Vagina (tissue), 2 donors: ENCODE measurements around the gene RPTOR. TPM values are rescaled to one million over a fixed set of nuclear protein-coding genes. Genes with fewer than 3 reads are reported as not detected.
A peak's percentile ranks its signal among the peaks of the same experiment; 100 is the strongest.

ENCODE experiments used
- DNase-seq, 2 donors: peaks; one replicate each; pipeline ENCODE4 v3.0.0-alpha.2; 2017; ENCODE audit errors: extremely low spot score in 2 of 2
- H3K27ac ChIP-seq: fragments of 200-600 bp; sonication (generic); one replicate; pipeline ENCODE4 v1.5.1; 2019
- H3K27me3 ChIP-seq: fragments of 200-600 bp; sonication (generic); one replicate; pipeline ENCODE4 v1.5.1; 2019
- H3K36me3 ChIP-seq, 2 donors: fragments of 200-600 bp; sonication (generic); one replicate each; pipeline ENCODE4 v1.5.1; 2017 to 2019
- H3K4me1 ChIP-seq: fragments of 200-600 bp; sonication (generic); one replicate; pipeline ENCODE4 v1.5.1; 2019
- H3K4me3 ChIP-seq, 2 donors: fragments of 200-600 bp; sonication (generic); 1 replicate in 1 of 2; 2 replicates in 1 of 2; pipeline ENCODE4 v1.5.1; 2016 to 2019
- H3K9me3 ChIP-seq: fragments of 200-600 bp; sonication (generic); one replicate; pipeline ENCODE4 v1.5.1; 2019
- POLR2A ChIP-seq, 2 donors: fragments of 450-650 bp; IDR thresholded peaks; one replicate each; pipeline ENCODE4 v1.6.1; 2017; ENCODE audit warnings: antibody characterized with exemption in 2 of 2, mild to moderate bottlenecking in 2 of 2, moderate library complexity in 2 of 2
- POLR2AphosphoS5 ChIP-seq, 2 donors: sonication (generic); formaldehyde crosslinking; IDR thresholded peaks; one replicate each; pipeline ENCODE4 v1.9.0; 2017; ENCODE audit warnings: antibody characterized with exemption in 2 of 2, mild to moderate bottlenecking in 2 of 2, low read depth in 1 of 2; ENCODE audit not compliant: insufficient read depth in 1 of 2
- intact Hi-C: fragments of 100-400 bp; cut with DNase I; formaldehyde crosslinking; loops from one replicate; pipeline ENCODE4 v1.15.1; 2023
- total RNA-seq: library from RNA; depleted of rRNA; stranded (reverse); fragments of >200 nt; gene quantifications from one replicate; pipeline ENCODE4 v1.2.3, GENCODE V29; 2016
- TF ChIP-seq, protein P1 (sequence below), 3 experiments: fragments of 450-650 bp in 2 of 3; fragments of 200-600 bp in 1 of 3; sonication (generic) in 1 of 3; IDR thresholded peaks; one replicate each; pipeline ENCODE4 v1.5.1; 2017 to 2019; ENCODE audit warnings: antibody characterized with exemption in 3 of 3, mild to moderate bottlenecking in 2 of 3, moderate library complexity in 2 of 3

Gene RPTOR
- total RNA-seq, 1 donor from 2014 or later: 38.3 TPM

DNA sequence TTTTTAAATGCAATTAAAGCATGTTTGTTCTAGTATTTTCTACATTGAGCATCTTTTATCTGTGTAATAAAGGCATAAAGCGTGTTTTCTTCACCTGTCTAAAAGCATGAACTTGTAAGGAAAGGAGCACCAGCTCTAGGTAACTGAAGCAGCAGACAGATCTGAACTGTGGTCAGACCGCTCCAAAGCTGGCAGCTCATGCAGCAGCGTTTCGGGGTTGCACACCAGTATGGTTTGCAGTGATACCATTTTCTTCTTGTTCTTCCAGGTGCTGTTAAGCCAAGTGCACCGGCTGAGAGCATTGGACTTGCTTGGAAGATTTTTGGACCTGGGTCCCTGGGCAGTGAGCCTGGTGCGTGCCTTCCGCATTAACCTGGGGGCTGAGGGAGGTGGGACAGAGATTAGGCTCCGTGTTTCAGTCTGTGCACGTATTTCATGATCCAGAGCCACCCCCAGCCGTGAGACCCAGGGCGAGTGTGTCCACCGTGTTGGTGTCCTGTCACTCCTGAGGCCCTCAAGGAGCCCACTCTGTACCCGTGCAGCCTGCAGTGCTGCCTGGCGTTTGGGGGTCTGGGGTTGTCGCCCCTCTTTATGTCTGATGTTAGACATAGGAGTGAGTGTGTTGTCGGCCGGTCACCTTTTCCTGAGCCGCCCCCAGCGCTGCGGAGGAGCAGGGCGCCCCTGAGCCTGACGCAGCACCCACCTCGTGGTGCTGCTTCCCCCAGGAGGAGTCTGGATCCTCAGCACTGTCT lies 310.7 kb downstream of the RPTOR start:
- Histone ChIP-seq H3K9me3 (no peaks in the 10 kb centered on the region), H3K27me3 (no peaks in the 10 kb centered on the region), H3K4me3 (no peak overlapping the region), H3K4me1 (peaks cover 22% of the 10 kb centered on the region), H3K27ac (no peak overlapping the region), H3K36me3 (peaks cover 0 to 7% of the 10 kb centered on the region in 2 donors)
- TF ChIP-seq POLR2A (IDR thresholded peaks at IDR 0.05) (no peak), POLR2AphosphoS5 (IDR thresholded peaks at IDR 0.05; ENCODE audit: insufficient read depth in 1 of 2, low read depth in 1 of 2) (no peak)
- TF ChIP-seq, protein P1, sequence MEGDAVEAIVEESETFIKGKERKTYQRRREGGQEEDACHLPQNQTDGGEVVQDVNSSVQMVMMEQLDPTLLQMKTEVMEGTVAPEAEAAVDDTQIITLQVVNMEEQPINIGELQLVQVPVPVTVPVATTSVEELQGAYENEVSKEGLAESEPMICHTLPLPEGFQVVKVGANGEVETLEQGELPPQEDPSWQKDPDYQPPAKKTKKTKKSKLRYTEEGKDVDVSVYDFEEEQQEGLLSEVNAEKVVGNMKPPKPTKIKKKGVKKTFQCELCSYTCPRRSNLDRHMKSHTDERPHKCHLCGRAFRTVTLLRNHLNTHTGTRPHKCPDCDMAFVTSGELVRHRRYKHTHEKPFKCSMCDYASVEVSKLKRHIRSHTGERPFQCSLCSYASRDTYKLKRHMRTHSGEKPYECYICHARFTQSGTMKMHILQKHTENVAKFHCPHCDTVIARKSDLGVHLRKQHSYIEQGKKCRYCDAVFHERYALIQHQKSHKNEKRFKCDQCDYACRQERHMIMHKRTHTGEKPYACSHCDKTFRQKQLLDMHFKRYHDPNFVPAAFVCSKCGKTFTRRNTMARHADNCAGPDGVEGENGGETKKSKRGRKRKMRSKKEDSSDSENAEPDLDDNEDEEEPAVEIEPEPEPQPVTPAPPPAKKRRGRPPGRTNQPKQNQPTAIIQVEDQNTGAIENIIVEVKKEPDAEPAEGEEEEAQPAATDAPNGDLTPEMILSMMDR (IDR thresholded peaks at IDR 0.05): no peak
- DNase-seq: no peak
- intact Hi-C loops: no loop called here

DNA sequence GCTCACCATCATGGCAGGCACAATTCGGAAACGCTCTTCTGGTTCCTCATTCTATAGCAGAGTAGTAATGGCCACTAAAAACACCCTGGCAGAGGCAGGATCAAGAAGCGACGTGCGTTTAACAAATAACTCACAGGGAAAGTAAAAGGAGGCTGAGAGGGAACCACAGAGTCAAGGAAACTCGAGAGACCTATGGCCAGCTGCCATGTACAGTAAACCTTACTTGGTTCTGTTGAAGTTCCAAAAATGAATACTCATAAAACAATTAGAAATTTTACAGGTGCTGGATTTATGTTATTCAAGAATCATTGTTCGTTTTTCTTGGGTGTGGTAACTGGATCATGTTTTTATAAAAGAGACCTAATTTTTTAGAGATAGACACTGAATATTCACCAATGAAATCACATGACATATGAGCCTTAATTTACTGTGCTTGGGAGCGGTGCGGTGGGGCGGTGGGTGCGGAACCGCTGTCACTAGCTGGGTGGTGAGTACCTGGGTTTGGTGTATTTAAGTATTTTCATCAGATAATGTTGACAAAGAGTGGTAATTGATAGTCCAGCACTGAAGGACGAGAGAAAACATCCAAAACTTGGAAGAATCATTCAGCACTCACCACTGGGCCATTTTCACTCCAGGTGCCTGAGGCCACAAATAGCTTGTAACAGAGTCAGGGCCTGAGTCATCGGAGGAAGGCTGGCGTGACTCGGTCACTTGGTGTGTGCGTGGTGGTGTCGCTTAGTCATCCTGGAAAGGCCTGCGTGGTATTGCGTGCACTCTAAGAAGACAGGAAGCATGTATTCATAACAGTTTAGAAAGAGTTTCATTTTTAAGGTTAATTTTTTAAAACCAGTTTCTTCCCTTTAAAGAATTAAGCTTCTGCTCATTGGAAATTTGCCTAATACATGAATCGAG lies 311.6 kb downstream of the RPTOR start:
- Histone ChIP-seq H3K36me3 (peaks cover 0 to 7% of the 10 kb centered on the region in 2 donors), H3K9me3 (no peaks in the 10 kb centered on the region), H3K27me3 (no peaks in the 10 kb centered on the region), H3K4me3 (no peak overlapping the region), H3K4me1 (peaks cover 22% of the 10 kb centered on the region), H3K27ac (peak overlapping the region; percentile 16)
- no peak for DNase-seq
- TF ChIP-seq POLR2AphosphoS5 (IDR thresholded peaks at IDR 0.05; ENCODE audit: insufficient read depth in 1 of 2, low read depth in 1 of 2) (peak; percentile 38 to 81), POLR2A (IDR thresholded peaks at IDR 0.05) (no peak)
- intact Hi-C loops: no loop called here

DNA sequence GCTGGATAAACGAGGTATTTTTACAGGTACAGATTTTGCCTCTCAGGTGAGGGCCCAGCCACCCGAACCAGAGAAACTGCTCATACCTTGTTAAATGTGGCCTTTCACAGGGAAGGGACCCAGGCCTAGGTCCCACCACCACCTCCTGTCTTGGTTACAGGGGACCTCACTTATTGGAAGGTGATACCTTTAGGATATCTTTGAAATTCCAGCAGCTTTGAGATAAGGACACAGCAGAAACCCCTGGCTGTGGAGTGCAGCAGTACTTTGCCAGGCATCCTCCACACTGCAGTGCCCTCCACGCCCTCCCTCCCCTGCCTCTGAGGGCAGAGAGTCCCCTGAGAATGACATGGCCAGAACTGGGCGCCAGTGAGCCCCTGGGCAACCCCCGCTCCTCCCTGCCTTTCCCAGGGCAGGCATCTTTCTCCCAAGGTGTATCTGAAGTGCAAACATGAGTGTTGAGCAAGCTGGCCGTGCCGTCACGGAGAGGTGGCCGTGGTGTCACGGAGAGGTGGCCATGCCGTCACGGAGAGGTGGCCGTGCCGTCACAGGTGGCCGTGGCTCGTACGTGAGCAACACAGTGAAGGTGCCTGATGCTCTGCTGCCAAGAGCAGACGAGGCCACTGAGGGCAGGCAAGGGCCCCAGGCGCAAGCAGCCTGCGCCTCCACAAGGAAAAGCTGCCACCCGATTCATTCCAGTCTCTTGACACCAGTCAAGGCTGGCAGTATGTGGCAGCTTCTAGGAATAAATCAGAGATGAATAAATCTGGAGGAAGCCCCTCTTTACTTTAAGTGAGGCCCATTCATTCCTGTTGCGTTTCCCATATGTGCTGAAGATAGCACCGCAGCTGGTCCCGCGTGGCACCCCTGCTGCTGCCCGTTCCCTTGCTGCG lies 312.5 kb downstream of the RPTOR start:
- peaks cover 22% of the 10 kb centered on the region for H3K4me1 ChIP-seq
- no peak for TF ChIP-seq POLR2A (IDR thresholded peaks at IDR 0.05)
- TF ChIP-seq, protein P1 (IDR thresholded peaks at IDR 0.05): no peak
- TF ChIP-seq POLR2AphosphoS5 (IDR thresholded peaks at IDR 0.05; ENCODE audit: insufficient read depth in 1 of 2, low read depth in 1 of 2): no peak
- peaks cover 0 to 7% of the 10 kb centered on the region in 2 donors for H3K36me3 ChIP-seq
- intact Hi-C loops: no loop called here
- H3K27me3 ChIP-seq: no peaks in the 10 kb centered on the region
- peak overlapping the region; percentile 16 for H3K27ac ChIP-seq
- no peak for DNase-seq
- H3K9me3 ChIP-seq: no peaks in the 10 kb centered on the region
- H3K4me3 ChIP-seq: no peak overlapping the region

DNA sequence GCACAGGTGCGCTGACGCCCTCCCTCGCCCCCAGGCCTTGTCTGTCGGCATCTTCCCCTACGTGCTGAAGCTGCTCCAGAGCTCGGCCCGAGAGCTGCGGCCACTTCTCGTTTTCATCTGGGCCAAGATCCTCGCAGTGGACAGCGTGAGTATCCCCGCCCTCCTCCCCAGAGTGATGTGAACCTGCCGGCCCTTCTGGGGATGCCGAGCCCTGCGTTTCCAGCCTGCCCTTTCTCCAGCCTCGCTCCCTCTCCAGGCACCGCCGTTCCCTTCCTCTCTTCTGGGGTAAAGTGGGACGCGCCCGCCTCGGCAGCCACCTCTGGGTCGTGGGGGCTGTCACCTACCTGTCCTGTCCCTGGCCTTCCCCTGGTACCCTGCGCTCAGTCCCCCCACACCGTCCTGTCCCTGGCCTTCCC lies 313.1 kb downstream of the RPTOR start:
- H3K4me3 ChIP-seq: no peak overlapping the region
- intact Hi-C loops: no loop called here
- no peak overlapping the region for H3K27ac ChIP-seq
- no peaks in the 10 kb centered on the region for H3K9me3 ChIP-seq
- H3K4me1 ChIP-seq: peaks cover 22% of the 10 kb centered on the region
- no peak for DNase-seq
- peaks cover 0 to 7% of the 10 kb centered on the region in 2 donors for H3K36me3 ChIP-seq
- TF ChIP-seq POLR2A (IDR thresholded peaks at IDR 0.05) (no peak), POLR2AphosphoS5 (IDR thresholded peaks at IDR 0.05; ENCODE audit: insufficient read depth in 1 of 2, low read depth in 1 of 2) (no peak)
- TF ChIP-seq, protein P1 (IDR thresholded peaks at IDR 0.05): no peak
- H3K27me3 ChIP-seq: no peaks in the 10 kb centered on the region
